H1 (cell line): ENCODE data around the gene SYNRG.

Experiments
- ATF2 ChIP-seq: IDR thresholded peaks from 2 replicates; pipeline ENCODE4 v1.6.1; 2012; ENCODE audit warnings: low read length, inconsistent platforms
- CTCF ChIP-seq, 3 experiments: IDR thresholded peaks; 1 replicate in 2 of 3; 2 replicates in 1 of 3; pipeline versions ENCODE4 v1.5.1 to v1.6.1; 2011; ENCODE audit warnings: low read length in 3 of 3, mild to moderate bottlenecking in 3 of 3, inconsistent platforms in 2 of 3, low read depth in 1 of 3, moderate library complexity in 1 of 3; ENCODE audit not compliant: insufficient read depth in 1 of 3; ENCODE audit errors: control extremely low read depth in 1 of 3
- GABPA ChIP-seq: IDR thresholded peaks from 2 replicates; pipeline ENCODE4 v1.6.1; 2011; ENCODE audit warnings: mild to moderate bottlenecking, low read length, moderate library complexity, borderline replicate concordance; ENCODE audit not compliant: insufficient read depth
- MAFK ChIP-seq: IDR thresholded peaks from 2 replicates; pipeline ENCODE4 v1.6.1; 2012; ENCODE audit warnings: low read depth, mild to moderate bottlenecking, improper control_type of control experiment, low read length
- MAX ChIP-seq: IDR thresholded peaks from 2 replicates; pipeline ENCODE4 v1.6.1; 2012; ENCODE audit warnings: inconsistent platforms
- NRF1 ChIP-seq: IDR thresholded peaks from 2 replicates; pipeline ENCODE4 v1.6.1; 2011; ENCODE audit warnings: mild to moderate bottlenecking, low read depth, low read length, improper control_type of control experiment
- POLR2A ChIP-seq, 2 experiments: IDR thresholded peaks; 1 replicate in 1 of 2; 2 replicates in 1 of 2; pipeline ENCODE4 v1.6.1; 2011; ENCODE audit warnings: low read depth in 2 of 2, low read length in 2 of 2, mild to moderate bottlenecking in 2 of 2; ENCODE audit errors: control extremely low read depth in 1 of 2
- RAD21 ChIP-seq, 2 experiments: IDR thresholded peaks in 1 of 2; conservative IDR thresholded peaks in 1 of 2; 2 replicates each; pipeline ENCODE4 v1.6.1; 2011; ENCODE audit warnings: low read depth in 2 of 2, low read length in 2 of 2, improper control_type of control experiment in 1 of 2, inconsistent platforms in 1 of 2, mild to moderate bottlenecking in 1 of 2, moderate library complexity in 1 of 2
- YY1 ChIP-seq: IDR thresholded peaks from 2 replicates; pipeline ENCODE4 v1.6.1; 2011; ENCODE audit warnings: low read depth, mild to moderate bottlenecking, low read length
- ZNF274 ChIP-seq: IDR thresholded peaks from 2 replicates; pipeline ENCODE4 v1.7.0; 2012; ENCODE audit warnings: low read length, borderline replicate concordance; ENCODE audit errors: extremely low read depth

GRCh38 chr17:37553401-37553966, 55.7 kb downstream of the SYNRG start:
- TF ChIP-seq GABPA (no peak), RAD21 (IDR thresholded peaks at IDR 0.05 in 1 of 2, conservative IDR thresholded peaks at IDR 0.05 in 1 of 2; ENCODE audit: low read depth in 2 of 2, low read length in 2 of 2) (no peak), CTCF (IDR thresholded peaks at IDR 0.05; ENCODE audit: control extremely low read depth in 1 of 3, insufficient read depth in 1 of 3, low read depth in 1 of 3, low read length in 3 of 3) (no peak), NRF1 (no peak), POLR2A (IDR thresholded peaks at IDR 0.05; ENCODE audit: control extremely low read depth in 1 of 2, low read depth in 2 of 2, low read length in 2 of 2) (no peak), MAFK (no peak), YY1 (no peak), MAX (no peak), ATF2 (no peak), ZNF274 (no peak)
